Measurements from ENCODE around the gene SPRN.
A peak's percentile ranks its signal among the peaks of the same experiment; 100 is the strongest.
"Not testable (repeated sequence)": the region's sequence is repeated elsewhere in the genome, so short reads cannot be mapped to it uniquely, and the experiment has no call there.

Gene SPRN
- 0 to 0.19 (median 0) reads per million in 9 experiments for total RNA-seq

GRCh38 chr10:133424601-133425000 lies at the start of gene SPRN:
TSS of gene SPRN (minus strand) at chr10:133424625. CDS start at chr10:133423681, 944 bp downstream.
- H3K9me3 Mint-ChIP-seq; H3K4me1 Mint-ChIP-seq (ENCODE audit: low read depth in 2 of 2); H3K27me3 Mint-ChIP-seq; H3K27ac Mint-ChIP-seq; H3K36me3 Mint-ChIP-seq (ENCODE audit: insufficient read depth); ATAC-seq (replicated peaks); DNase-seq: not testable (repeated sequence)
- H3K4me3 Mint-ChIP-seq = peak within 1 kb of the TSS; percentile 66 to 75

GRCh38 chr10:133474027-133474426 lies 49.6 kb upstream of the SPRN start:
- ATAC-seq (replicated peaks) (no peak), DNase-seq (no peak)
- no peaks in the 10 kb centered on the region for H3K9me3 Mint-ChIP-seq
- H3K4me3 Mint-ChIP-seq = peak overlapping the region in 1 of 2 donors; percentile 79
- H3K36me3 Mint-ChIP-seq (ENCODE audit: insufficient read depth) = peaks cover 23% of the 10 kb centered on the region
- H3K27me3 Mint-ChIP-seq = no peaks in the 10 kb centered on the region
- H3K4me1 Mint-ChIP-seq (ENCODE audit: low read depth in 2 of 2) = peaks cover 7 to 42% of the 10 kb centered on the region in 2 donors
- peak overlapping the region in 1 of 2 donors; percentile 91 for H3K27ac Mint-ChIP-seq

GRCh38 chr10:133473270-133473669 lies 48.8 kb upstream of the SPRN start:
- ATAC-seq (replicated peaks) = no peak
- peak overlapping the region in 1 of 2 donors; percentile 91 for H3K27ac Mint-ChIP-seq
- H3K36me3 Mint-ChIP-seq (ENCODE audit: insufficient read depth) = peaks cover 24% of the 10 kb centered on the region

GRCh38 chr10:133471300-133472109 lies 47.1 kb upstream of the SPRN start:
- Mint-ChIP-seq H3K27me3 (no peaks in the 10 kb centered on the region), H3K27ac (peak overlapping the region in 1 of 2 donors; percentile 93), H3K36me3 (ENCODE audit: insufficient read depth) (peaks cover 38% of the 10 kb centered on the region), H3K4me3 (peak overlapping the region in 1 of 2 donors; percentile 62), H3K4me1 (ENCODE audit: low read depth in 2 of 2) (peaks cover 7 to 45% of the 10 kb centered on the region in 2 donors), H3K9me3 (no peaks in the 10 kb centered on the region)
- DNase-seq = no peak
- no peak for ATAC-seq (replicated peaks)

More at GRCh38 chr10:133473270-133473669, 48.8 kb upstream of the SPRN start:
- H3K27me3 Mint-ChIP-seq = no peaks in the 10 kb centered on the region
- H3K4me1 Mint-ChIP-seq (ENCODE audit: low read depth in 2 of 2) = peaks cover 7 to 42% of the 10 kb centered on the region in 2 donors
- H3K4me3 Mint-ChIP-seq = peak overlapping the region in 1 of 2 donors; percentile 48
- no peak for DNase-seq
- no peaks in the 10 kb centered on the region for H3K9me3 Mint-ChIP-seq

GRCh38 chr10:133469205-133469604 lies 44.8 kb upstream of the SPRN start:
- H3K9me3 Mint-ChIP-seq; ATAC-seq (replicated peaks); H3K4me3 Mint-ChIP-seq; DNase-seq; H3K27ac Mint-ChIP-seq; H3K27me3 Mint-ChIP-seq: not testable (repeated sequence)
- peaks cover 0 to 31% of the 10 kb centered on the region in 2 donors for H3K4me1 Mint-ChIP-seq (ENCODE audit: low read depth in 2 of 2)
- H3K36me3 Mint-ChIP-seq (ENCODE audit: insufficient read depth) = peaks cover 40% of the 10 kb centered on the region

GRCh38 chr10:133467286-133467911 lies 43.0 kb upstream of the SPRN start:
- H3K27ac Mint-ChIP-seq = peak overlapping the region in 1 of 2 donors; percentile 84
- no peaks in the 10 kb centered on the region for H3K27me3 Mint-ChIP-seq
- ATAC-seq (replicated peaks) (peak; percentile 19), DNase-seq (no peak)
- H3K4me3 Mint-ChIP-seq = no peak overlapping the region
- no peaks in the 10 kb centered on the region for H3K9me3 Mint-ChIP-seq
- peaks cover 0 to 23% of the 10 kb centered on the region in 2 donors for H3K4me1 Mint-ChIP-seq (ENCODE audit: low read depth in 2 of 2)
- H3K36me3 Mint-ChIP-seq (ENCODE audit: insufficient read depth) = peaks cover 42% of the 10 kb centered on the region

GRCh38 chr10:133466683-133467275 lies 42.4 kb upstream of the SPRN start:
- Mint-ChIP-seq H3K4me1 (ENCODE audit: low read depth in 2 of 2) (peaks cover 0 to 25% of the 10 kb centered on the region in 2 donors), H3K4me3 (no peak overlapping the region), H3K27ac (peak overlapping the region in 1 of 2 donors; percentile 84), H3K27me3 (no peaks in the 10 kb centered on the region), H3K36me3 (ENCODE audit: insufficient read depth) (peaks cover 43% of the 10 kb centered on the region), H3K9me3 (no peaks in the 10 kb centered on the region)
- DNase-seq (no peak), ATAC-seq (replicated peaks) (no peak)

- DNase-seq (no peak), ATAC-seq (replicated peaks) (no peak)
- H3K27ac Mint-ChIP-seq = peak overlapping the region in 1 of 2 donors; percentile 84
- H3K36me3 Mint-ChIP-seq (ENCODE audit: insufficient read depth) = peaks cover 47% of the 10 kb centered on the region
- no peak overlapping the region for H3K4me3 Mint-ChIP-seq
- no peaks in the 10 kb centered on the region for H3K9me3 Mint-ChIP-seq
- H3K27me3 Mint-ChIP-seq = no peaks in the 10 kb centered on the region
- peaks cover 0 to 24% of the 10 kb centered on the region in 2 donors for H3K4me1 Mint-ChIP-seq (ENCODE audit: low read depth in 2 of 2)
Measured at GRCh38 chr10:133465950-133466474, 41.6 kb upstream of the SPRN start.

GRCh38 chr10:133465191-133465949 lies 40.9 kb upstream of the SPRN start:
- DNase-seq = no peak
- H3K36me3 Mint-ChIP-seq (ENCODE audit: insufficient read depth) = peaks cover 48% of the 10 kb centered on the region
- H3K9me3 Mint-ChIP-seq = no peaks in the 10 kb centered on the region
- H3K27ac Mint-ChIP-seq = no peak overlapping the region
- H3K4me3 Mint-ChIP-seq = no peak overlapping the region
- ATAC-seq (replicated peaks) = no peak
- peaks cover 0 to 22% of the 10 kb centered on the region in 2 donors for H3K4me1 Mint-ChIP-seq (ENCODE audit: low read depth in 2 of 2)
- no peaks in the 10 kb centered on the region for H3K27me3 Mint-ChIP-seq

- H3K9me3 Mint-ChIP-seq = no peaks in the 10 kb centered on the region
- peak overlapping the region in 1 of 2 donors; percentile 82 for H3K27ac Mint-ChIP-seq
- peaks cover 0 to 22% of the 10 kb centered on the region in 2 donors for H3K4me1 Mint-ChIP-seq (ENCODE audit: low read depth in 2 of 2)
- peaks cover 49% of the 10 kb centered on the region for H3K36me3 Mint-ChIP-seq (ENCODE audit: insufficient read depth)
- DNase-seq (no peak), ATAC-seq (replicated peaks) (no peak)
- H3K4me3 Mint-ChIP-seq = no peak overlapping the region
- H3K27me3 Mint-ChIP-seq = no peaks in the 10 kb centered on the region
Measured at GRCh38 chr10:133464582-133465031, 40.2 kb upstream of the SPRN start.

GRCh38 chr10:133462512-133463305 lies 38.3 kb upstream of the SPRN start:
- Mint-ChIP-seq H3K36me3 (ENCODE audit: insufficient read depth) (peaks cover 52% of the 10 kb centered on the region), H3K4me1 (ENCODE audit: low read depth in 2 of 2) (peaks cover 0 to 26% of the 10 kb centered on the region in 2 donors), H3K27ac (peak overlapping the region in 1 of 2 donors; percentile 49), H3K4me3 (no peak overlapping the region), H3K27me3 (no peaks in the 10 kb centered on the region), H3K9me3 (no peaks in the 10 kb centered on the region)
- no peak for DNase-seq
- ATAC-seq (replicated peaks) = no peak

GRCh38 chr10:133461841-133462240 lies 37.4 kb upstream of the SPRN start:
- Mint-ChIP-seq H3K27me3 (no peaks in the 10 kb centered on the region), H3K4me1 (ENCODE audit: low read depth in 2 of 2) (peaks cover 0 to 21% of the 10 kb centered on the region in 2 donors), H3K9me3 (no peaks in the 10 kb centered on the region), H3K4me3 (no peak overlapping the region), H3K36me3 (ENCODE audit: insufficient read depth) (peaks cover 51% of the 10 kb centered on the region), H3K27ac (peak overlapping the region in 1 of 2 donors; percentile 16)
- ATAC-seq (replicated peaks) (no peak), DNase-seq (no peak)
